Caco-2 (cell line): ENCODE data around the gene IDH3G. TPM values are rescaled to one million over a fixed set of nuclear protein-coding genes. Genes with fewer than 3 reads are reported as not detected.

ENCODE experiments used
- BruUV-seq: library from RNA; stranded (reverse); fragments of 400-500 nt; replicated peaks from 2 replicates; lab custom pipeline; 2021; lab: Mats Ljungman, UMichigan
- CTCF ChIA-PET: fragments of 300-600 bp; sonication (Branson Sonifier 250); formaldehyde crosslinking; loops from one replicate; lab custom pipeline; 2022; ENCODE audit warnings: antibody characterized with exemption; lab: Charles Lee
- POLR2A ChIA-PET: fragments of 300-600 bp; sonication (Branson Sonifier 250); formaldehyde crosslinking; loops from one replicate; lab custom pipeline; 2022; ENCODE audit warnings: antibody characterized with exemption; lab: Charles Lee
- DNase-seq, 2 experiments: peaks; one replicate each; pipeline versions ENCODE4 v3.0.0 to v3.0.0-alpha.2; 2020 to 2022
- H3K27me3 ChIP-seq: replicated peaks from 2 replicates; pipeline ENCODE4 v1.6.0; 2011; ENCODE audit warnings: low read length; ENCODE audit not compliant: control insufficient read depth, insufficient read depth
- H3K36me3 ChIP-seq: 2 replicates; pipeline ENCODE4 v1.5.1; 2011; ENCODE audit warnings: low read length; ENCODE audit not compliant: control insufficient read depth, insufficient read depth
- H3K4me1 ChIP-seq: fragments of 250-450 bp; sonication (Bioruptor Pico); 2 replicates; pipeline ENCODE4 v1.5.1; 2020; ENCODE audit warnings: mild to moderate bottlenecking
- H3K4me3 ChIP-seq: 2 replicates; pipeline ENCODE4 v1.5.1; 2011; ENCODE audit warnings: low read depth, mild to moderate bottlenecking, control low read depth, low read length
- H3K9me3 ChIP-seq: fragments of 250-450 bp; sonication (Bioruptor Pico); 2 replicates; pipeline ENCODE4 v1.5.1; 2020; ENCODE audit warnings: mild to moderate bottlenecking, moderate library complexity
- H3K27ac Mint-ChIP-seq: one replicate; pipeline ENCODE4 v1.8.0; 2022; ENCODE audit warnings: mixed read lengths; ENCODE audit not compliant: unreplicated experiment
- H3K27me3 Mint-ChIP-seq: one replicate; pipeline ENCODE4 v1.8.0; 2022; ENCODE audit warnings: mixed read lengths; ENCODE audit not compliant: insufficient read depth, unreplicated experiment
- H3K36me3 Mint-ChIP-seq: one replicate; pipeline ENCODE4 v1.8.0; 2022; ENCODE audit warnings: mild to moderate bottlenecking, mixed read lengths; ENCODE audit not compliant: insufficient read depth, unreplicated experiment
- H3K4me1 Mint-ChIP-seq: one replicate; pipeline ENCODE4 v1.8.0; 2022; ENCODE audit warnings: low read depth, mixed read lengths; ENCODE audit not compliant: unreplicated experiment
- H3K4me3 Mint-ChIP-seq: one replicate; pipeline ENCODE4 v1.8.0; 2022; ENCODE audit warnings: mild to moderate bottlenecking, moderate library complexity, mixed read lengths; ENCODE audit not compliant: unreplicated experiment
- H3K9me3 Mint-ChIP-seq: one replicate; pipeline ENCODE4 v1.8.0; 2022; ENCODE audit warnings: mixed read lengths; ENCODE audit not compliant: unreplicated experiment
- intact Hi-C: fragments of 100-400 bp; cut with micrococcal nuclease; formaldehyde crosslinking; loops from one replicate; pipeline ENCODE4 v1.10.0; 2022; ENCODE audit not compliant: unreplicated experiment
- total RNA-seq: library from RNA; stranded (reverse); gene quantifications from 2 replicates; pipeline ENCODE4 v1.2.3, GENCODE V29; 2022
- TF ChIP-seq, protein P1 (sequence below), 2 experiments: fragments of 200-600 bp in 1 of 2; IDR thresholded peaks; 1 replicate in 1 of 2; 2 replicates in 1 of 2; pipeline versions ENCODE4 v1.5.1 to v1.8.0; 2011 to 2022; ENCODE audit warnings: antibody characterized with exemption in 1 of 2, control low read depth in 1 of 2, inconsistent platforms in 1 of 2, low read depth in 1 of 2, low read length in 1 of 2, mild to moderate bottlenecking in 1 of 2, moderate library complexity in 1 of 2; ENCODE audit not compliant: insufficient read depth in 1 of 2, severe bottlenecking in 1 of 2, unreplicated experiment in 1 of 2

Gene IDH3G
- total RNA-seq, 1 experiment from 2014 or later = 53.3 TPM

DNA sequence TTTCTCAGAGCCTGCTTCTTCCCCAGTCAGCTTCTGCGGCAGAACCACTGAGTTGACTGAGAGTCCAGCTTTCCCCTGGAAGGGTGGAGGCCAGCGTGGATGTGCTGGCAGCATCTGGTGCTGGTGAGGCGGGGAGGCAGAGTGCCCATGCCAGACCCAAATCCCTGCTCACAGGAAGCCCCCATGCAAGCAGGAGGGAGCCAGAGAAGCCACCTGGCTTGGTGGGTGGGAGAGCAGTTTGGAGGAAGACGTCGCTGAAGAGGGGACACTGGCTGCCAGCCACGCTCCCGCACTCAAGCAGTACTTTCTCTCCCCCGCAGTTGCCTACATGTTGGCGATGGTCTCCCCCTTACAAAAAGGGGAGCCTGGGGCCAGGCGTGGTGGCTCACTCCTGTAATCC is 30.2 kb upstream of the IDH3G start:
- H3K4me3 Mint-ChIP-seq = no peak overlapping the region
- no peaks in the 10 kb centered on the region for H3K36me3 ChIP-seq
- no peaks in the 10 kb centered on the region for H3K4me1 ChIP-seq
- H3K4me3 ChIP-seq = no peak overlapping the region
- TF ChIP-seq, protein P1, sequence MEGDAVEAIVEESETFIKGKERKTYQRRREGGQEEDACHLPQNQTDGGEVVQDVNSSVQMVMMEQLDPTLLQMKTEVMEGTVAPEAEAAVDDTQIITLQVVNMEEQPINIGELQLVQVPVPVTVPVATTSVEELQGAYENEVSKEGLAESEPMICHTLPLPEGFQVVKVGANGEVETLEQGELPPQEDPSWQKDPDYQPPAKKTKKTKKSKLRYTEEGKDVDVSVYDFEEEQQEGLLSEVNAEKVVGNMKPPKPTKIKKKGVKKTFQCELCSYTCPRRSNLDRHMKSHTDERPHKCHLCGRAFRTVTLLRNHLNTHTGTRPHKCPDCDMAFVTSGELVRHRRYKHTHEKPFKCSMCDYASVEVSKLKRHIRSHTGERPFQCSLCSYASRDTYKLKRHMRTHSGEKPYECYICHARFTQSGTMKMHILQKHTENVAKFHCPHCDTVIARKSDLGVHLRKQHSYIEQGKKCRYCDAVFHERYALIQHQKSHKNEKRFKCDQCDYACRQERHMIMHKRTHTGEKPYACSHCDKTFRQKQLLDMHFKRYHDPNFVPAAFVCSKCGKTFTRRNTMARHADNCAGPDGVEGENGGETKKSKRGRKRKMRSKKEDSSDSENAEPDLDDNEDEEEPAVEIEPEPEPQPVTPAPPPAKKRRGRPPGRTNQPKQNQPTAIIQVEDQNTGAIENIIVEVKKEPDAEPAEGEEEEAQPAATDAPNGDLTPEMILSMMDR (IDR thresholded peaks at IDR 0.05; ENCODE audit: insufficient read depth in 1 of 2, low read depth in 1 of 2, low read length in 1 of 2, severe bottlenecking in 1 of 2, unreplicated experiment in 1 of 2) = no peak
- no peak for DNase-seq
- no peaks in the 10 kb centered on the region for H3K27me3 ChIP-seq
- no peaks in the 10 kb centered on the region for H3K36me3 Mint-ChIP-seq
- H3K27me3 Mint-ChIP-seq = no peaks in the 10 kb centered on the region
- H3K9me3 ChIP-seq = no peaks in the 10 kb centered on the region
- CTCF ChIA-PET = no interaction called here
- POLR2A ChIA-PET = no interaction called here
- no peaks in the 10 kb centered on the region for H3K4me1 Mint-ChIP-seq
- H3K27ac Mint-ChIP-seq = no peak overlapping the region
- intact Hi-C loops = no loop called here
- H3K9me3 Mint-ChIP-seq = no peaks in the 10 kb centered on the region
- BruUV-seq = no TSS peak

DNA sequence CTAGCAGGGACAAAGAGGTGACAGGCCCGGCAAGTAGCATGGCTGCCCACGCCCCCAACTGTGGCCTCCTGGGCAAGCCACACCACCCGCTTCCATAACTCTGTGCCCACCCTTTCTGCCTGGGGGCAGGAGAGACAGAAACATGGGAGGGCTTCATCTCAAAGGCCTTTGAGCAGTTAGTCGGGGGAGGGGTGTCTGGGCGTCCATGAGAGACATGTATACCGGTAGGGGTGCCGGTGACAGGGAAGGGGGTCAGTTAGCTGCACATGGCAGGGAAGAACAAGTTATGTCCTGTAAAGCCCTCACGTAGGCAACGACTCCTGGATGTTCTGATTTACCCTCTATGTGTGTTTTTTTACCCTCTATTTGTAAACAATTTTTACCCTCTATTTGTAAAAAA is 26.9 kb upstream of the IDH3G start:
- TF ChIP-seq, protein P1 (IDR thresholded peaks at IDR 0.05; ENCODE audit: insufficient read depth in 1 of 2, low read depth in 1 of 2, low read length in 1 of 2, severe bottlenecking in 1 of 2, unreplicated experiment in 1 of 2) = no peak
- no peaks in the 10 kb centered on the region for H3K36me3 Mint-ChIP-seq
- Histone ChIP-seq H3K4me3 (no peak overlapping the region), H3K9me3 (no peaks in the 10 kb centered on the region), H3K27me3 (no peaks in the 10 kb centered on the region), H3K4me1 (no peaks in the 10 kb centered on the region), H3K36me3 (no peaks in the 10 kb centered on the region)
- H3K9me3 Mint-ChIP-seq = no peaks in the 10 kb centered on the region
- intact Hi-C loops = no loop called here
- H3K4me1 Mint-ChIP-seq = no peaks in the 10 kb centered on the region
- DNase-seq = no peak
- no peaks in the 10 kb centered on the region for H3K27me3 Mint-ChIP-seq
- H3K27ac Mint-ChIP-seq = no peak overlapping the region
- BruUV-seq = no TSS peak
- ChIA-PET CTCF (no interaction called here), POLR2A (no interaction called here)
- H3K4me3 Mint-ChIP-seq = no peak overlapping the region

DNA sequence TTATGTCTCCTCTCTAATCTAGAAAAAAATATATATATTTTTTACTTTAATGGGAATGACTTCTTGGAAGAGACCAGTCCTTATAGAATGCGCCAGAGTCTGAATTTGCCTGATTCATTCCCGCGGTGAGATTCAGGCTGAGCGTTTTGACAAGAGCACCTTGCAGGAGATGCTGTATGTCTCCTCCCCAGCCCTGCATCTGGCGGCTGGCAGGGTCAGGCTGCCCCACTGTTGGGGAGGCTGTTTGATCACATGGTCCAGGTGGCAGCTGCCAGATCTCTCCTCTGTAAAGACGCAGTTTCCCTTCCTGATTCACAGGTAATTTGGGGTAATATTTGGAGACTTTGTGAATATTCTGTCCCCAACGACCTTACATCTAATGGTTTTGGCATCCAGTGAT is 26.4 kb upstream of the IDH3G start:
- intact Hi-C loops = no loop called here
- Histone ChIP-seq H3K36me3 (no peaks in the 10 kb centered on the region), H3K27me3 (no peaks in the 10 kb centered on the region), H3K4me3 (no peak overlapping the region), H3K4me1 (no peaks in the 10 kb centered on the region), H3K9me3 (no peaks in the 10 kb centered on the region)
- Mint-ChIP-seq H3K27ac (no peak overlapping the region), H3K27me3 (no peaks in the 10 kb centered on the region), H3K4me3 (no peak overlapping the region), H3K36me3 (no peaks in the 10 kb centered on the region), H3K4me1 (no peaks in the 10 kb centered on the region), H3K9me3 (no peaks in the 10 kb centered on the region)
- no peak for DNase-seq
- BruUV-seq = no TSS peak
- CTCF ChIA-PET = no interaction called here
- POLR2A ChIA-PET = no interaction called here
- TF ChIP-seq, protein P1 (IDR thresholded peaks at IDR 0.05; ENCODE audit: insufficient read depth in 1 of 2, low read depth in 1 of 2, low read length in 1 of 2, severe bottlenecking in 1 of 2, unreplicated experiment in 1 of 2) = no peak
